SK-N-SH (cell line): ENCODE data around the gene SHROOM3.

Experiments used
- CTCF ChIP-seq: fragments of 200-600 bp; sonication (generic); IDR thresholded peaks from 2 replicates; pipeline ENCODE4 v1.6.1; 2017; ENCODE audit warnings: antibody characterized with exemption, mild to moderate bottlenecking, moderate library complexity
- REST ChIP-seq: IDR thresholded peaks from 2 replicates; pipeline ENCODE4 v1.6.1; 2012; ENCODE audit warnings: mild to moderate bottlenecking, low read depth, low read length, moderate library complexity
- TCF12 ChIP-seq: IDR thresholded peaks from 2 replicates; pipeline ENCODE4 v1.4.0; 2012
- TF ChIP-seq, protein P1 (sequence below): IDR thresholded peaks from 2 replicates; pipeline ENCODE4 v1.4.0; 2012; ENCODE audit warnings: low read depth, borderline replicate concordance

DNA sequence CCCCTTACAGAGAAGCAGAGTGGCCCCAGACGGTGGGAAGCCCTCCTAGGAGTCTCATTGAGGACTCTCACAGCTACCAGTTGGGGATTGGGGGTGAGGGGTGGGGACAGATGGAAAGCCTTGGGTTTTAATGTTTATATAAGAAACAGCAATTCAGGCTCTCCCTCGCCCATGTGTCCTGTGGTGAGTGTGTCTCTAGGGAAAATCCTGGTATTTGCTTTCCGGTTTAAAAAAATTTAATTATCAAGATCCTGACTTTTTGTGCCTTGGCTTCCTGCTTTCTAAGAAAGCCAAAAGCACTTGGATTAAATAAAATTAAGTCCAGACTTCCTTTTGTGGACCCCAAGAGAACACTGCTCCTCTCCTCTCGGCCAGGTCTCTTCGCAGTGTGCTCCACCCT, 369.1 kb downstream of the SHROOM3 start:
- TF ChIP-seq CTCF (no peak), REST (no peak), TCF12 (no peak)
- TF ChIP-seq, protein P1, sequence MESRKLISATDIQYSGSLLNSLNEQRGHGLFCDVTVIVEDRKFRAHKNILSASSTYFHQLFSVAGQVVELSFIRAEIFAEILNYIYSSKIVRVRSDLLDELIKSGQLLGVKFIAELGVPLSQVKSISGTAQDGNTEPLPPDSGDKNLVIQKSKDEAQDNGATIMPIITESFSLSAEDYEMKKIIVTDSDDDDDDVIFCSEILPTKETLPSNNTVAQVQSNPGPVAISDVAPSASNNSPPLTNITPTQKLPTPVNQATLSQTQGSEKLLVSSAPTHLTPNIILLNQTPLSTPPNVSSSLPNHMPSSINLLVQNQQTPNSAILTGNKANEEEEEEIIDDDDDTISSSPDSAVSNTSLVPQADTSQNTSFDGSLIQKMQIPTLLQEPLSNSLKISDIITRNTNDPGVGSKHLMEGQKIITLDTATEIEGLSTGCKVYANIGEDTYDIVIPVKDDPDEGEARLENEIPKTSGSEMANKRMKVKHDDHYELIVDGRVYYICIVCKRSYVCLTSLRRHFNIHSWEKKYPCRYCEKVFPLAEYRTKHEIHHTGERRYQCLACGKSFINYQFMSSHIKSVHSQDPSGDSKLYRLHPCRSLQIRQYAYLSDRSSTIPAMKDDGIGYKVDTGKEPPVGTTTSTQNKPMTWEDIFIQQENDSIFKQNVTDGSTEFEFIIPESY: no peak
